Activated CD4-positive, alpha-beta T cell treated with anti-CD3 and anti-CD28 coated beads, Interleukin-2, Interleukin-4, amounts not matched to agents 100 ng/mL and 50 ng/mL, durations not matched to agents 16 hours and 8 hours (primary cell): ENCODE data around the gene RING1.

Source experiments
- DNase-seq: peaks from one replicate; pipeline ENCODE4 v3.0.0-alpha.2; 2020; ENCODE audit warnings: low spot score

Gene RING1

GRCh38 chr6:33171880-33172687, 36.2 kb upstream of the RING1 start:
- no peak for DNase-seq

GRCh38 chr6:33172688-33173534, 35.4 kb upstream of the RING1 start:
- DNase-seq: no peak

GRCh38 chr6:33173535-33174180, 34.6 kb upstream of the RING1 start:
- DNase-seq: no peak

GRCh38 chr6:33174784-33175183, 33.5 kb upstream of the RING1 start:
- no peak for DNase-seq

GRCh38 chr6:33175436-33176069, 32.7 kb upstream of the RING1 start:
- DNase-seq: no peak

- no peak for DNase-seq
These were observed 31.4 kb upstream of the RING1 start for GRCh38 chr6:33176906-33177305.

- no peak for DNase-seq
These were observed 30.5 kb upstream of the RING1 start for GRCh38 chr6:33177552-33178446.

GRCh38 chr6:33178755-33179475, 29.4 kb upstream of the RING1 start:
- no peak for DNase-seq

GRCh38 chr6:33181141-33181540, 27.2 kb upstream of the RING1 start:
- DNase-seq: no peak

- DNase-seq: no peak
These were observed 25.1 kb upstream of the RING1 start for GRCh38 chr6:33183071-33183683.

GRCh38 chr6:33185190-33185589, 23.1 kb upstream of the RING1 start:
- no peak for DNase-seq

- no peak for DNase-seq
These were observed 22.6 kb upstream of the RING1 start for GRCh38 chr6:33185654-33186187.

- DNase-seq: no peak
These were observed 20.5 kb upstream of the RING1 start for GRCh38 chr6:33187809-33188208.

GRCh38 chr6:33189164-33189563, 19.1 kb upstream of the RING1 start:
- no peak for DNase-seq

- DNase-seq: no peak
These were observed 18.5 kb upstream of the RING1 start for GRCh38 chr6:33189625-33190448.

GRCh38 chr6:33190504-33191107, 17.7 kb upstream of the RING1 start:
- DNase-seq: no peak

GRCh38 chr6:33191383-33192104, 16.8 kb upstream of the RING1 start:
- no peak for DNase-seq
